ENCODE data around the gene LILRA6. TPM values are rescaled to one million over a fixed set of nuclear protein-coding genes. Genes with fewer than 3 reads are reported as not detected.

Gene LILRA6
- total and polyA plus RNA-seq, 2 of the 13 experiments (the other 11 are each of a cell fraction or from before 2014, with no cell fraction given): not detected

GRCh38 chr19:54191011-54191810 lies 51.4 kb downstream of the LILRA6 start, which contains the start of gene TSEN34 (continued):
- TF ChIP-seq, protein P1, sequence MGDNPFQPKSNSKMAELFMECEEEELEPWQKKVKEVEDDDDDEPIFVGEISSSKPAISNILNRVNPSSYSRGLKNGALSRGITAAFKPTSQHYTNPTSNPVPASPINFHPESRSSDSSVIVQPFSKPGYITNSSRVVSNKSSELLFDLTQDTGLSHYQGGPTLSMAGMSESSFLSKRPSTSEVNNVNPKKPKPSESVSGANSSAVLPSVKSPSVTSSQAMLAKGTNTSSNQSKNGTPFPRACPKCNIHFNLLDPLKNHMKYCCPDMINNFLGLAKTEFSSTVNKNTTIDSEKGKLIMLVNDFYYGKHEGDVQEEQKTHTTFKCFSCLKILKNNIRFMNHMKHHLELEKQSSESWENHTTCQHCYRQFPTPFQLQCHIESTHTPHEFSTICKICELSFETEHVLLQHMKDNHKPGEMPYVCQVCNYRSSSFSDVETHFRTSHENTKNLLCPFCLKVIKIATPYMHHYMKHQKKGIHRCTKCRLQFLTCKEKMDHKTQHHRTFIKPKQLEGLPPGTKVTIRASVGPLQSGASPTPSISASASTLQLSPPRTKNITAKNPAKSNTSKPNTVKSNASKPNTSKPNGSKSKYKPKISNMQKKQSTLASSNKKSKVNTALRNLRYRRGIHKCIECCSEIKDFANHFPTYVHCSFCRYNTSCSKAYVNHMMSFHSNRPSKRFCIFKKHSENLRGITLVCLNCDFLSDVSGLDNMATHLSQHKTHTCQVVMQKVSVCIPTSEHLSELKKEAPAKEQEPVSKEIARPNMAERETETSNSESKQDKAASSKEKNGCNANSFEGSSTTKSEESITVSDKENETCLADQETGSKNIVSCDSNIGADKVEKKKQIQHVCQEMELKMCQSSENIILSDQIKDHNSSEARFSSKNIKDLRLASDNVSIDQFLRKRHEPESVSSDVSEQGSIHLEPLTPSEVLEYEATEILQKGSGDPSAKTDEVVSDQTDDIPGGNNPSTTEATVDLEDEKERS (CRISPR knock-in tag; IDR thresholded peaks at IDR 0.05): no peak
- no peak for TF ChIP-seq NFE2L1 (CRISPR knock-in tag; IDR thresholded peaks at IDR 0.05; ENCODE audit: borderline replicate concordance)
- TF ChIP-seq CC2D1A (CRISPR knock-in tag; IDR thresholded peaks at IDR 0.05): no peak
- no peak for TF ChIP-seq ZNF747 (CRISPR knock-in tag; IDR thresholded peaks at IDR 0.05; ENCODE audit: borderline replicate concordance)
- no peak; the same call in 1 of the 2 replicates for TF ChIP-seq SMAD1 (CRISPR knock-in tag; IDR thresholded peaks at IDR 0.05; ENCODE audit: borderline replicate concordance, low read depth)
- peak; percentile 87 for TF ChIP-seq AKAP8 (CRISPR knock-in tag; IDR thresholded peaks at IDR 0.05)
- TF ChIP-seq SRSF4 (IDR thresholded peaks at IDR 0.05; ENCODE audit: low read depth, low read length, poor library complexity, severe bottlenecking): no peak
- no peak for TF ChIP-seq E2F1 (CRISPR knock-in tag; IDR thresholded peaks at IDR 0.05)
- TF ChIP-seq, protein P2, sequence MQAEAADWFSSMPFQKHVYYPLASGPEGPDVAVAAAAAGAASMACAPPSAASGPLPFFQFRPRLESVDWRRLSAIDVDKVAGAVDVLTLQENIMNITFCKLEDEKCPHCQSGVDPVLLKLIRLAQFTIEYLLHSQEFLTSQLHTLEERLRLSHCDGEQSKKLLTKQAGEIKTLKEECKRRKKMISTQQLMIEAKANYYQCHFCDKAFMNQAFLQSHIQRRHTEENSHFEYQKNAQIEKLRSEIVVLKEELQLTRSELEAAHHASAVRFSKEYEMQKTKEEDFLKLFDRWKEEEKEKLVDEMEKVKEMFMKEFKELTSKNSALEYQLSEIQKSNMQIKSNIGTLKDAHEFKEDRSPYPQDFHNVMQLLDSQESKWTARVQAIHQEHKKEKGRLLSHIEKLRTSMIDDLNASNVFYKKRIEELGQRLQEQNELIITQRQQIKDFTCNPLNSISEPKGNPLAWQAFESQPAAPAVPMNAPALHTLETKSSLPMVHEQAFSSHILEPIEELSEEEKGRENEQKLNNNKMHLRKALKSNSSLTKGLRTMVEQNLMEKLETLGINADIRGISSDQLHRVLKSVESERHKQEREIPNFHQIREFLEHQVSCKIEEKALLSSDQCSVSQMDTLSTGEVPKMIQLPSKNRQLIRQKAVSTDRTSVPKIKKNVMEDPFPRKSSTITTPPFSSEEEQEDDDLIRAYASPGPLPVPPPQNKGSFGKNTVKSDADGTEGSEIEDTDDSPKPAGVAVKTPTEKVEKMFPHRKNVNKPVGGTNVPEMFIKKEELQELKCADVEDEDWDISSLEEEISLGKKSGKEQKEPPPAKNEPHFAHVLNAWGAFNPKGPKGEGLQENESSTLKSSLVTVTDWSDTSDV (CRISPR knock-in tag; IDR thresholded peaks at IDR 0.05): peak; percentile 33; the same call in 1 of the 2 replicates
- no peak for TF ChIP-seq KDM3A (CRISPR knock-in tag; IDR thresholded peaks at IDR 0.05; ENCODE audit: low read depth)
- TF ChIP-seq, protein P3, sequence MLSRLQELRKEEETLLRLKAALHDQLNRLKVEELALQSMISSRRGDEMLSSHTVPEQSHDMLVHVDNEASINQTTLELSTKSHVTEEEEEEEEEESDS (CRISPR knock-in tag; IDR thresholded peaks at IDR 0.05; ENCODE audit: borderline replicate concordance): no peak
- no peak for TF ChIP-seq LBX2 (CRISPR knock-in tag; IDR thresholded peaks at IDR 0.05; ENCODE audit: borderline replicate concordance)
- TF ChIP-seq ZNF382 (CRISPR knock-in tag; IDR thresholded peaks at IDR 0.05; ENCODE audit: borderline replicate concordance): no peak
- no peak for TF ChIP-seq FOXK1 (CRISPR knock-in tag; IDR thresholded peaks at IDR 0.05; ENCODE audit: borderline replicate concordance, low read depth)
- no peak for TF ChIP-seq ZSCAN30 (CRISPR knock-in tag; IDR thresholded peaks at IDR 0.05)
- TF ChIP-seq, protein P4, sequence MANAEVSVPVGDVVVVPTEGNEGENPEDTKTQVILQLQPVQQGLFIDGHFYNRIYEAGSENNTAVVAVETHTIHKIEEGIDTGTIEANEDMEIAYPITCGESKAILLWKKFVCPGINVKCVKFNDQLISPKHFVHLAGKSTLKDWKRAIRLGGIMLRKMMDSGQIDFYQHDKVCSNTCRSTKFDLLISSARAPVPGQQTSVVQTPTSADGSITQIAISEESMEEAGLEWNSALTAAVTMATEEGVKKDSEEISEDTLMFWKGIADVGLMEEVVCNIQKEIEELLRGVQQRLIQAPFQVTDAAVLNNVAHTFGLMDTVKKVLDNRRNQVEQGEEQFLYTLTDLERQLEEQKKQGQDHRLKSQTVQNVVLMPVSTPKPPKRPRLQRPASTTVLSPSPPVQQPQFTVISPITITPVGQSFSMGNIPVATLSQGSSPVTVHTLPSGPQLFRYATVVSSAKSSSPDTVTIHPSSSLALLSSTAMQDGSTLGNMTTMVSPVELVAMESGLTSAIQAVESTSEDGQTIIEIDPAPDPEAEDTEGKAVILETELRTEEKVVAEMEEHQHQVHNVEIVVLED (CRISPR knock-in tag; IDR thresholded peaks at IDR 0.05; ENCODE audit: borderline replicate concordance): no peak
- TF ChIP-seq MIER2 (CRISPR knock-in tag; IDR thresholded peaks at IDR 0.05): no peak
- TF ChIP-seq SALL2 (CRISPR knock-in tag; IDR thresholded peaks at IDR 0.05): peak; percentile 49; the same call in 1 of the 2 replicates
- TF ChIP-seq ZNF607 (CRISPR knock-in tag; IDR thresholded peaks at IDR 0.05; ENCODE audit: borderline replicate concordance): peak; percentile 68; the same call in 1 of the 2 replicates

All from HepG2 (cell line).